ENCODE results near the gene BBS9.

GRCh38 chr7:33433357-33433756 lies 304.0 kb downstream of the BBS9 start:
- TF ChIP-seq CTCF (IDR thresholded peaks at IDR 0.05) (no peak), POLR2A (IDR thresholded peaks at IDR 0.05) (no peak), POLR2AphosphoS5 (IDR thresholded peaks at IDR 0.05; ENCODE audit: insufficient read depth in 1 of 2, low read depth in 1 of 2) (no peak)
